Left ventricle myocardium superior (tissue), 1 donor: ENCODE measurements around the gene VWA7. TPM values are rescaled to one million over a fixed set of nuclear protein-coding genes. Genes with fewer than 3 reads are reported as not detected.

ENCODE experiments used
- ATAC-seq: fragments of 200-7000 bp; cut with Tn5 transposase; one replicate; pipeline ENCODE4 v1.9.1; 2020; ENCODE audit warnings: mild to moderate bottlenecking, moderate library complexity
- DNase-seq: peaks from one replicate; pipeline ENCODE4 v3.0.0-alpha.2; 2020
- intact Hi-C: fragments of 100-400 bp; cut with micrococcal nuclease; formaldehyde crosslinking; loops from one replicate; pipeline ENCODE4 v1.11.0; 2022
- total RNA-seq: library from RNA; stranded (reverse); fragmentation: NEBNext Ultra II Directional; extraction: Animal tissue kit (Norgen Biotek cat#: 25700); gene quantifications from one replicate; pipeline ENCODE4 v1.2.1, GENCODE V29; 2021
- donor health status: DM: no; HTN: yes; CAD: no; lungs with severe emphysema.

The VWA7 gene
- total RNA-seq, 1 donor from 2014 or later: 12.8 TPM

GRCh38 chr6:31780507-31781243 lies 3.5 kb upstream of the VWA7 start:
- DNase-seq (no peak), ATAC-seq (no peak)
- intact Hi-C loops: no loop called here

GRCh38 chr6:31779908-31780307 lies 2.8 kb upstream of the VWA7 start:
- DNase-seq (no peak), ATAC-seq (no peak)
- intact Hi-C loops: no loop called here

- intact Hi-C loops: no loop called here
- ATAC-seq (no peak), DNase-seq (no peak)
Observed at GRCh38 chr6:31778999-31779885, 2.1 kb upstream of the VWA7 start.

GRCh38 chr6:31778193-31778592 lies 1.1 kb upstream of the VWA7 start:
- intact Hi-C loops: no loop called here
- no peak for DNase-seq
- ATAC-seq: no peak

- intact Hi-C loops: no loop called here
- DNase-seq (no peak), ATAC-seq (no peak)
Observed at GRCh38 chr6:31777667-31778050, 531 bp upstream of the VWA7 start.

GRCh38 chr6:31776485-31776988 lies 591 bp downstream of the VWA7 start:
- DNase-seq (peak; percentile 39), ATAC-seq (no peak)
- intact Hi-C loops: no loop called here

GRCh38 chr6:31775633-31776484 lies 1.3 kb downstream of the VWA7 start:
- no peak for ATAC-seq
- no peak for DNase-seq
- intact Hi-C loops: no loop called here

GRCh38 chr6:31775184-31775583 lies 1.9 kb downstream of the VWA7 start:
- intact Hi-C loops: no loop called here
- DNase-seq (no peak), ATAC-seq (no peak)

GRCh38 chr6:31771992-31772358 lies 5.2 kb downstream of the VWA7 start:
- DNase-seq (no peak), ATAC-seq (no peak)
- intact Hi-C loops: no loop called here

GRCh38 chr6:31770860-31771259 lies 6.3 kb downstream of the VWA7 start:
- DNase-seq: no peak
- ATAC-seq: no peak
- intact Hi-C loops: no loop called here

GRCh38 chr6:31769684-31770371 lies 7.3 kb downstream of the VWA7 start:
- intact Hi-C loops: no loop called here
- peak; percentile 78 for DNase-seq
- peak; percentile 65 for ATAC-seq

- ATAC-seq (peak; percentile 25), DNase-seq (no peak)
- intact Hi-C loops: no loop called here
Observed at GRCh38 chr6:31768363-31769257, 8.5 kb downstream of the VWA7 start.

- no peak for DNase-seq
- intact Hi-C loops: no loop called here
- ATAC-seq: no peak
Observed at GRCh38 chr6:31767096-31767645, 10.0 kb downstream of the VWA7 start.

- intact Hi-C loops: no loop called here
- DNase-seq: peak; percentile 55
- ATAC-seq: peak; percentile 58
Observed at GRCh38 chr6:31765910-31766794, 11.0 kb downstream of the VWA7 start.

GRCh38 chr6:31765559-31765909 lies 11.6 kb downstream of the VWA7 start:
- intact Hi-C loops: no loop called here
- no peak for DNase-seq
- no peak for ATAC-seq

- intact Hi-C loops: no loop called here
- ATAC-seq (no peak), DNase-seq (no peak)
Observed at GRCh38 chr6:31764198-31764597, 12.9 kb downstream of the VWA7 start.

- intact Hi-C loops: no loop called here
- DNase-seq: no peak
- peak; percentile 39 for ATAC-seq
Observed at GRCh38 chr6:31763619-31763940, 13.5 kb downstream of the VWA7 start.
